BLaER1 (cell line): Measurements from ENCODE around the gene LYPD8.
"Not testable (repeated sequence)": the region's sequence is repeated elsewhere in the genome, so short reads cannot be mapped to it uniquely, and the experiment has no call there.

ENCODE experiments used
- H3K27ac ChIP-seq: shearing (Covaris generic); formaldehyde crosslinking; 2 replicates; pipeline ENCODE4 v1.8.1; 2022
- H3K27me3 ChIP-seq: shearing (Covaris generic); formaldehyde crosslinking; 2 replicates; pipeline ENCODE4 v1.8.1; 2022
- H3K36me3 ChIP-seq: shearing (Covaris generic); formaldehyde crosslinking; 2 replicates; pipeline ENCODE4 v1.8.1; 2022
- H3K4me1 ChIP-seq: shearing (Covaris generic); formaldehyde crosslinking; 2 replicates; pipeline ENCODE4 v1.8.1; 2022
- H3K4me2 ChIP-seq: shearing (Covaris generic); formaldehyde crosslinking; 2 replicates; pipeline ENCODE4 v1.8.1; 2022
- H3K4me3 ChIP-seq: shearing (Covaris generic); formaldehyde crosslinking; 2 replicates; pipeline ENCODE4 v1.8.1; 2022
- H3K9ac ChIP-seq: shearing (Covaris generic); formaldehyde crosslinking; 2 replicates; pipeline ENCODE4 v1.8.1; 2022
- H3K9me3 ChIP-seq: shearing (Covaris generic); formaldehyde crosslinking; 2 replicates; pipeline ENCODE4 v1.8.1; 2022
- H4K20me1 ChIP-seq: shearing (Covaris generic); formaldehyde crosslinking; 2 replicates; pipeline ENCODE4 v1.8.1; 2022
- Cebpa-rat ChIP-seq: shearing (Covaris generic); IDR thresholded peaks from 2 replicates; pipeline ENCODE4 v1.8.1; 2022

The LYPD8 gene, protein sequence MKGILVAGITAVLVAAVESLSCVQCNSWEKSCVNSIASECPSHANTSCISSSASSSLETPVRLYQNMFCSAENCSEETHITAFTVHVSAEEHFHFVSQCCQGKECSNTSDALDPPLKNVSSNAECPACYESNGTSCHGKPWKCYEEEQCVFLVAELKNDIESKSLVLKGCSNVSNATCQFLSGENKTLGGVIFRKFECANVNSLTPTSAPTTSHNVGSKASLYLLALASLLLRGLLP

DNA sequence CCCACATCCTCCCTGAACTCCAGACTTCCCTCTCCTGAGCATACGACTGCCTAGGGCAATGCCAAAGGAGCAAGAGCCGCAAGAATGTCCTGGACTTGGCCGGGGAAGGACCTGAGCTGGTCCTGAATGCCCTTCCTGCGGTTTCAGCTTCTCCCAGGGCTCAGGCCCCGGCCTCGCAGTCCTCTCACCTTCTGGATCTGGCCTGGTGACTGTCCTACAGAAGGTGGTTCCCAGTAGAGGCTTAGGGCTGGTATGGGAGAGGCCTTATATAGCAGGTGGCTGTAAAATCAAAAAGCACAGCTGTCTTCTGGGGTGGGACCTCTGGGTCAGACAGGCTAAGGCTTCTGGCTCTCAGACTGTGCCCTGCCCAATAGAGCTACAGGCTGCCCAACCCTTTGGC lies at the start of gene LYPD8:
Gene LYPD8 (minus strand): TSS at position 243 of the 400 bp plus-strand sequence. CDS start 4,678 bp downstream, outside the sequence.
- no peak within 1 kb of the TSS for H3K9ac ChIP-seq
- peaks cover 15% of the 10 kb centered on the region for H3K4me1 ChIP-seq
- no peaks in the 10 kb centered on the region for H3K36me3 ChIP-seq
- no peak within 1 kb of the TSS for H3K27ac ChIP-seq
- H3K9me3 ChIP-seq, result peaks cover 40% of the 10 kb centered on the region
- no peak for TF ChIP-seq Cebpa-rat
- no peak within 1 kb of the TSS for H3K4me2 ChIP-seq
- no peaks in the 10 kb centered on the region for H4K20me1 ChIP-seq
- H3K4me3 ChIP-seq, result no peak within 1 kb of the TSS
- H3K27me3 ChIP-seq, result no peaks in the 10 kb centered on the region

DNA sequence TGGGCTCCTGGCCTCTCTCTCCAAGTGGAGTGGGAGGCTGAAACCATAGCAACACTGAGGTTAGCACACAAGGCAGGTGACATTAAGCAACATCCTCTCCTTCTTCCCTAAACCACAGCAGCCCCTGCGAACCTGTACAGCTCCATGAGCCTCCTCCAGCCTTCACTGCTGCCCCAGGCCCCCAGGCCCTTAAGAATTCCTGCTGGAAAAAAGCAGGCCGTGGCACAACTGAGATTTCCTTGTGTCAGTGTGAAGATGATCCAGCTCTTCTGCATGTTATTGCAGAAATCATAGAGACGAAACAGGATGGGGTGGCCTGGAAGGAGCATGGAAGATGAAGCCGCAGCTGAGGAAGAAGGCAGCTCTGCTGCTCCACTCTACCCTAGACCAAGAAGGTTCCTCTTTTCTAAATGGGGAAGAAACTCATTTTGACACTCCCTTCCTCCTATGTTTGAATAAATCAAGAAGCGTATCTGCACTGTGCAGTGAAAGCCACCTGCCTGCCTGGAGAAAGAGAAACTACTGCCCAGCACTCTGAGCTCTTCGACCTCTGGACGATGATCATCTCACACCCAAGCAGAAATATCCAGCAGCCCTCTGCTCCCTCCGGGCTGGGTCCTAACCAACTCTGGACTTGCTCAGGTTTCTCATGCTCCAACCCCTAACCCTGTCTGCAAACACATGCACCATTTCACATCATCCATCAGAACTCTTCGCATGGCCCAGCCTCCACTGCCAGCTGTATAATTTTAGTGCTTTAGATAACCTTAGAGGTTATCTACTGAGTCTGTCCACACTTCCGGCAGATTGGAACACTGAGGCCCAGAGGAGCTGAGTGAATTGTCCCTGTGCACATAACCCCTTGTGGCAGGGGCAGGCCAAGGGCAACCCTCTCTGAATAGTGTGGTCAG lies 49.5 kb upstream of the LYPD8 start:
- peak overlapping the region; percentile 48 for H3K9ac ChIP-seq
- H3K4me2 ChIP-seq, result peak overlapping the region; percentile 85
- H3K27ac ChIP-seq, result peak overlapping the region; percentile 76
- no peak for TF ChIP-seq Cebpa-rat
- peaks cover 70% of the 10 kb centered on the region for H3K4me1 ChIP-seq
- H3K4me3 ChIP-seq, result peak overlapping the region; percentile 47
- H3K27me3 ChIP-seq, result no peaks in the 10 kb centered on the region
- peaks cover 21% of the 10 kb centered on the region for H3K9me3 ChIP-seq
- H3K36me3 ChIP-seq, result 0 out of 2 replicates have a peak, but pooled peaks cover 5% of the 10 kb centered on the region
- H4K20me1 ChIP-seq, result no peaks in the 10 kb centered on the region

DNA sequence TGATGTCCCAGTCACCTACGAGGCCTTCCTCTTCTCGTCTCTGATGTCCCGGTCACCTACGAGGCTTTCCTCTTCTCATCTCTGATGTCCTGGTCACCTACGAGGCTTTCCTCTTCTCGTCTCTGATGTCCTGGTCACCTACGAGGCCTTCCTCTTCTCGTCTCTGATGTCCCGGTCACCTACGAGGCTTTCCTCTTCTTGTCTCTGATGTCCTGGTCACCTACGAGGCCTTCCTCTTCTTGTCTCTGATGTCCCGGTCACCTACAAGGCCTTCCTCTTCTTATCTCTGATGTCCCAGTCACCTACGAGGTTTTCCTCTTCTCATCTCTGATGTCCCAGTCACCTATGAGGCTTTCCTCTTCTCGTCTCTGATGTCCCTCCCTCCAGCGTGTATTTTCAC lies 47.9 kb upstream of the LYPD8 start:
- not testable (repeated sequence) for H3K36me3 ChIP-seq, H3K9ac ChIP-seq, H3K4me3 ChIP-seq, H4K20me1 ChIP-seq, H3K4me2 ChIP-seq, H3K27me3 ChIP-seq
- peaks cover 58% of the 10 kb centered on the region for H3K4me1 ChIP-seq
- peaks cover 21% of the 10 kb centered on the region for H3K9me3 ChIP-seq
- H3K27ac ChIP-seq, result peak overlapping the region; percentile 2; the same call in 1 of the 2 replicates

DNA sequence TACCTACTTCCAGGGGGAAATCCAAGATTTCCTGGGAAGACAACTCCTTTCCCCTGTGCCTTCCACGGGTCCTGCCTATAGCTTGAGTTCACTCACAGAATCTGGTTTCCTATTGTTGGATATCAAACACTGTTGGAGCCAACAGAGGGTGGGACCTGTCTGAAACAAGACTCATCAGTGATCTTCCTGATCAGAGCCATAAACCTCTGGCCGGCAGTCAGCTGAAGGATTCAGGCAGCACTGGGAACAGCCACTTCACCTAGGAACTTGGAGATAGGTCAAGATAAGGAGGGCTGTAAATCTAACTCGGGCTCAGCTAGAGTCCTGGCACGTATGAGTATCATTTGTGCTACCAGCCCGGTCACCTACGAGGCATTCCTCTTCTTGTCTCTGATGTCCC lies 46.9 kb upstream of the LYPD8 start:
- Histone ChIP-seq H3K4me2 (no peak overlapping the region), H4K20me1 (no peaks in the 10 kb centered on the region), H3K36me3 (0 out of 2 replicates have a peak, but pooled peaks cover 5% of the 10 kb centered on the region), H3K4me3 (no peak overlapping the region; the same call in 1 of the 2 replicates), H3K4me1 (peaks cover 53% of the 10 kb centered on the region), H3K27me3 (no peaks in the 10 kb centered on the region), H3K9ac (no peak overlapping the region), H3K27ac (no peak overlapping the region), H3K9me3 (peaks cover 29% of the 10 kb centered on the region)
- no peak for TF ChIP-seq Cebpa-rat

DNA sequence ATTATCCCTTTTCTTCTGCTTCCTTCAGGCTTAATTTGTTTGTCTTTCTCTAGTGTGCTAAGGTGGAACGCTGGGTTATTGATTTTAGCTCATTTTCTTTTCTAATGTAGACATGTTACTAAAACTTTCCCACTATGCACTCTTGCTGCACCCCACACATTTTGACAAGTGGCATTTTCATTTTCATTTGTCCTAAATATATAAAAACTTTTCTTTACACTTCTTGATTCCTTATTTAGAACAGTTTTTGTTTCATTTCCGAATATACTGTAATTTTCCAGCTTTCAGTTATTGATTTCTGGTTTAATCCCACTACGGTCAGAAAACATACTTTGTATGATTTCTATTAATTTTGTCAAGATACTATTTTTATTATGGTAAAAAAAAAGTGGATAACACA lies 44.9 kb upstream of the LYPD8 start:
- H3K4me1 ChIP-seq, result peaks cover 33% of the 10 kb centered on the region
- H3K27me3 ChIP-seq, result no peaks in the 10 kb centered on the region
- no peak overlapping the region for H3K27ac ChIP-seq
- no peaks in the 10 kb centered on the region for H4K20me1 ChIP-seq
- H3K9ac ChIP-seq, result no peak overlapping the region
- H3K4me2 ChIP-seq, result no peak overlapping the region
- peaks cover 46% of the 10 kb centered on the region for H3K9me3 ChIP-seq
- TF ChIP-seq Cebpa-rat, result no peak
- peaks cover 5% of the 10 kb centered on the region; the same call in 1 of the 2 replicates for H3K36me3 ChIP-seq
- H3K4me3 ChIP-seq, result no peak overlapping the region

DNA sequence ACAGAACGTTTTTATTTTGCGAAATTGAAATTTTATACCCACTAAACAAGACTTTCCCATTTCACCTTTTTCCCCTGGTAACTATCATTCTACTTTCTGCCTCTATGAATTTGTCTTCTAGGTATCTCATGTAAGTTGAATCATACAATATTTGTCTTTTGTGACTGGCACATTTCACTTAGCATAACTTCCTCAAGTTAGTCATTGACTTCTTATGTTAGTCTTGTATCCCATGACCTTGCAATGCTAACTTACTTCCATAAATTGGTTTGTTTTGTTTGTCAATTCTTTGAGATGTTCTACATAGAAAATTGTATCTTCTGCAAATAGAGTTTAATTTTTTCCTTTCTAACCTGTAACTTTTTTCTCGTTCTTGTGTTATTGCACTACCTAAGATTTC lies 43.2 kb upstream of the LYPD8 start:
- peaks cover 63% of the 10 kb centered on the region for H3K9me3 ChIP-seq
- no peak overlapping the region for H3K4me2 ChIP-seq
- peaks cover 5% of the 10 kb centered on the region; the same call in 1 of the 2 replicates for H3K36me3 ChIP-seq
- H3K27me3 ChIP-seq, result no peaks in the 10 kb centered on the region
- H3K27ac ChIP-seq, result no peak overlapping the region
- no peaks in the 10 kb centered on the region for H4K20me1 ChIP-seq
- no peak for TF ChIP-seq Cebpa-rat
- H3K9ac ChIP-seq, result no peak overlapping the region
- no peak overlapping the region for H3K4me3 ChIP-seq
- peaks cover 25% of the 10 kb centered on the region for H3K4me1 ChIP-seq

DNA sequence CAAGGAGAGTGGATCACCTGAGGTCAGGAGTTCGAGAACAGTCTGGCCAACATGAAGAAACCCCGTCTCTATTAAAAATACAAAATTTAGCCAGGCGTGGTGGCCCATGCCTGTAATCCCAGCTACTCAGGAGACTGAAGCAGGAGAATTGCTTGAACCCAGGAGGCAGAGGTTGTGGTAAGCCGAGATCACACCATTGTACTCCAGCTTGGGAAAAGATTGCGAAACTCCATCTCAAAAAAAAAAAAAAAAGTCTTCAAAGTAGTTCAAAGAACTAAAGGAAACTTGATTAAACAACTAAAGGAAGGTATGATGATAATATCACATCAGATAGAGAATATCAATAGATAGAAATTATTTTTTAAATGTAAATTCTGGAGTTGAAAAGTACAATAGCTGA lies 39.1 kb upstream of the LYPD8 start:
- H3K4me2 ChIP-seq, H3K27me3 ChIP-seq, H3K27ac ChIP-seq, H3K9ac ChIP-seq, H3K36me3 ChIP-seq, H3K4me3 ChIP-seq, H4K20me1 ChIP-seq: not testable (repeated sequence)
- H3K9me3 ChIP-seq, result peaks cover 43% of the 10 kb centered on the region
- TF ChIP-seq Cebpa-rat, result peak; percentile 68; the same call in 1 of the 2 replicates
- peaks cover 55% of the 10 kb centered on the region for H3K4me1 ChIP-seq

DNA sequence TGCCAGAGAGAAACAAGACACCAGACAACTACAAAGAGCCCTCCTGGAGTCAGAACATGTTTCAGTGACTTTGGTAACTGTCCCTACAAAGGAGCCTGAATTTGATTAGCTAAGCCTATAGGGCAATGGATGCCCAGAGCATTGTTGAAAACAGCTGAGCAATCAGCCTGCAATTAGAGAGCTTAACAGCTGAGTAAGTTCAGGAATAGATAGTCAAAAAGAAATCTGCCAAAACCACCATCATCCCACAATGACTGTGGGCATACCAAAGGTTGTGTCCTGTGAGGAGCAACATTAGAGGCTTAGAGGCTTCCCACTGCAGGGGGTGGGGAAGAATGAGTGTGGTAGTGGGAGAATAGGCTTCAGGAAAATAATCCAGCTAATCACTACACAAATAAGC lies 38.0 kb upstream of the LYPD8 start:
- Histone ChIP-seq H4K20me1 (no peaks in the 10 kb centered on the region), H3K4me3 (0 out of 2 replicates have a peak overlapping the region, but pooled peaks have one; percentile 1), H3K27me3 (no peaks in the 10 kb centered on the region), H3K4me2 (peak overlapping the region; percentile 91), H3K4me1 (peaks cover 66% of the 10 kb centered on the region), H3K9me3 (peaks cover 43% of the 10 kb centered on the region), H3K27ac (peak overlapping the region; percentile 91), H3K36me3 (no peaks in the 10 kb centered on the region; the same call in 1 of the 2 replicates), H3K9ac (no peak overlapping the region)
- no peak for TF ChIP-seq Cebpa-rat

DNA sequence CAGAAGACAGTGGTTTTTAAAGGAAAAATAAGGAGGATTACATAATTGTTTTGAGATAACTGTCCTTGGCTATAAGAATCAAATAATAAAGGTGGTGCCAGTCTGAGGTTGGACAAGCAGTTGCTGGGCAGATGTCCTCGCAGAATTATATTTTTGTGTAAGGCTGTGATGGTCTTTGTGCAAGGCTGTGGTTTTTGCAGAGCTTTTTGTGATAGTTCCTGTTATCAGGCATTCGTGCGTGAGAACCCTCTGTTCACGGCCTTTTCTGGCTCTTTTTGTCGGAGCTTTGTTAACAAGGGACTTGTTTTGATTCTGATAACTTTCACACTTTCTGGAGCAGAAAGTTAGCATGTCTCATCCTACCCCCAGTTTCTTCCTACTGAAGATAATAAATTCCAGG lies 36.8 kb upstream of the LYPD8 start:
- Histone ChIP-seq H3K9me3 (peaks cover 35% of the 10 kb centered on the region), H3K36me3 (no peaks in the 10 kb centered on the region; the same call in 1 of the 2 replicates), H3K9ac (peak overlapping the region; percentile 70; the same call in 1 of the 2 replicates), H4K20me1 (no peaks in the 10 kb centered on the region), H3K27me3 (no peaks in the 10 kb centered on the region), H3K4me2 (peak overlapping the region; percentile 91), H3K4me3 (peak overlapping the region; percentile 23; the same call in 1 of the 2 replicates), H3K27ac (peak overlapping the region; percentile 91), H3K4me1 (peaks cover 72% of the 10 kb centered on the region)
- TF ChIP-seq Cebpa-rat, result no peak

DNA sequence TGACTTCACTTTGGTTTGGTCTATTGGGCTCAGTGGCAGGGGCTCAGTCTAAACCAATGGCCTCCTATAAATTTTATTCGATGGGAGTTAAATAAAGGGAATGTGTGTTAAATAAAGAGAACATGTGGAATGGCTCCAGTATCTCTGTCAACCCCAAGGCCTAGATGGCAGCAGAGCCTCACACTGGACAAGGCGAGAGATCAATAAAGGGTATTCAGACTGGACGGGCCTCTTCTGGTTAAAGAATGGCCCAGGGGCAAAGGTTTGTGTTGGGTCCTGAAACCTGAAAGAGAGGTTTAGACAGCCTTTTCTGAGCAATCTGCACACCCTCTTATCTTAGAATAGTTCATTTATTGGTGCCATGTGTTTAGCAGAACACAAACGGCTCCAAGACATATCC lies 35.5 kb upstream of the LYPD8 start:
- Histone ChIP-seq H3K4me1 (peaks cover 86% of the 10 kb centered on the region), H3K9me3 (peaks cover 24% of the 10 kb centered on the region), H4K20me1 (no peaks in the 10 kb centered on the region), H3K4me2 (peak overlapping the region; percentile 91), H3K4me3 (no peak overlapping the region), H3K27ac (peak overlapping the region; percentile 91), H3K36me3 (no peaks in the 10 kb centered on the region; the same call in 1 of the 2 replicates), H3K27me3 (no peaks in the 10 kb centered on the region), H3K9ac (no peak overlapping the region)
- no peak for TF ChIP-seq Cebpa-rat
